BJ (cell line): Measurements from ENCODE around the gene CGB7. TPM values are rescaled to one million over a fixed set of nuclear protein-coding genes. Genes with fewer than 3 reads are reported as not detected.

ENCODE experiments used
- CTCF ChIA-PET: fragments of 350-600 bp; formaldehyde crosslinking; extraction: SDS; loops from one replicate; lab custom pipeline; 2021; ENCODE audit warnings: antibody characterized with exemption, inconsistent platforms; lab: Yijun Ruan, JAX
- POLR2A ChIA-PET: fragments of 300-600 bp; sonication (Branson Sonifier 250); formaldehyde crosslinking; extraction: SDS; loops from one replicate; lab custom pipeline; 2021; ENCODE audit warnings: antibody characterized with exemption; lab: Charles Lee
- DNase-seq: peaks from one replicate; pipeline ENCODE4 v3.0.0-alpha.2; 2011; ENCODE audit warnings: low read depth
- H3K27me3 ChIP-seq: 2 replicates; pipeline ENCODE4 v1.6.0; 2011; ENCODE audit warnings: low read length; ENCODE audit not compliant: control insufficient read depth, insufficient read depth
- H3K36me3 ChIP-seq: 2 replicates; pipeline ENCODE4 v1.5.1; 2011; ENCODE audit warnings: low read length; ENCODE audit not compliant: control insufficient read depth, insufficient read depth
- H3K4me3 ChIP-seq: 2 replicates; pipeline ENCODE4 v1.5.1; 2011; ENCODE audit warnings: low read depth, mild to moderate bottlenecking, control low read depth, low read length
- CTCF ChIP-seq: IDR thresholded peaks from 2 replicates; pipeline ENCODE4 v1.5.1; 2011; ENCODE audit warnings: low read depth, mild to moderate bottlenecking, control low read depth, inconsistent platforms, low read length, moderate library complexity; ENCODE audit not compliant: insufficient read depth
- polyA plus RNA-seq: library from polyadenylated mRNA; depleted of rRNA; stranded (reverse); fragments of >200 nt; gene quantifications from 2 replicates; pipeline ENCODE4 v1.2.3, GENCODE V29; 2011

CGB7 gene
- polyA plus RNA-seq, 1 experiment: 0.28 TPM

GRCh38 chr19:49017666-49018351 is 39.7 kb downstream of the CGB7 start:
- Histone ChIP-seq H3K4me3 (peak overlapping the region; percentile 45), H3K36me3 (peaks cover 3% of the 10 kb centered on the region; the same call in 1 of the 2 replicates), H3K27me3 (no peaks in the 10 kb centered on the region)
- TF ChIP-seq CTCF: peak; percentile 74
- ChIA-PET POLR2A (no interaction called here), CTCF (interaction anchor here (0.9 to 6.1 kb wide), 11 partner anchors 9 to 236 kb away, joined by 3 to 34 read pairs (median 3); partner anchors contain the start of gene RUVBL2)
- DNase-seq: no peak

GRCh38 chr19:49017041-49017665 is 40.4 kb downstream of the CGB7 start, which contains the start of gene LHB:
TSS of gene LHB (minus strand) at chr19:49017091. CDS start at chr19:49017081, 10 bp downstream.
- no peak for TF ChIP-seq CTCF
- CTCF ChIA-PET: interaction anchor here (0.9 to 6.1 kb wide), 8 partner anchors 9 to 209 kb away, joined by 3 to 34 read pairs (median 4); partner anchors contain the start of gene RUVBL2
- Histone ChIP-seq H3K36me3 (peaks cover 5% of the 10 kb centered on the region; the same call in 1 of the 2 replicates), H3K4me3 (peak within 1 kb of the TSS; percentile 45), H3K27me3 (no peaks in the 10 kb centered on the region)
- POLR2A ChIA-PET: no interaction called here
- DNase-seq: no peak

- H3K4me3 ChIP-seq: no peak overlapping the region
- no peak for DNase-seq
- CTCF ChIA-PET: interaction anchor here (1.4 kb wide), 1 partner anchor 16 kb away, joined by 5 read pairs; no protein-coding TSS in a partner anchor
- H3K36me3 ChIP-seq: peaks cover 11% of the 10 kb centered on the region
- no peak for TF ChIP-seq CTCF
- POLR2A ChIA-PET: no interaction called here
- no peaks in the 10 kb centered on the region for H3K27me3 ChIP-seq
Observed at GRCh38 chr19:49016067-49016839, 41.3 kb downstream of the CGB7 start.

GRCh38 chr19:49014870-49015255 is 42.7 kb downstream of the CGB7 start:
- ChIA-PET CTCF (no interaction called here), POLR2A (no interaction called here)
- H3K27me3 ChIP-seq: no peaks in the 10 kb centered on the region
- DNase-seq: no peak
- no peak overlapping the region for H3K4me3 ChIP-seq
- peaks cover 15% of the 10 kb centered on the region for H3K36me3 ChIP-seq
- TF ChIP-seq CTCF: no peak
